HCT116 (cell line): ENCODE results near the gene FOXP1. TPM values are rescaled to one million over a fixed set of nuclear protein-coding genes. Genes with fewer than 3 reads are reported as not detected.

ENCODE experiments used
- ATAC-seq: fragments of 200-7000 bp; cut with Tn5 transposase; 2 replicates; pipeline ENCODE4 v1.9.1; 2020; ENCODE audit warnings: mild to moderate bottlenecking, moderate library complexity
- BruUV-seq: library from RNA; stranded (reverse); fragments of 400-500 nt; replicated peaks from 2 replicates; lab custom pipeline; 2021; lab: Mats Ljungman, UMichigan
- CTCF ChIA-PET: fragments of 300-600 bp; sonication (Branson Sonifier 250); formaldehyde crosslinking; loops from one replicate; lab custom pipeline; 2021; ENCODE audit warnings: antibody characterized with exemption; lab: Charles Lee
- POLR2A ChIA-PET: fragments of 300-600, 350-600 bp; sonication (Branson Sonifier 250); formaldehyde crosslinking; loops from one replicate; lab custom pipeline; 2021; ENCODE audit warnings: antibody characterized with exemption; lab: Charles Lee
- RAD21 ChIA-PET, 2 experiments: fragments of 300-600 bp; sonication (Branson Sonifier 250); formaldehyde crosslinking; loops; one replicate each; lab custom pipeline; 2023; ENCODE audit warnings: low total read pairs in 2 of 2; ENCODE audit not compliant: uncharacterized antibody in 2 of 2, unreplicated experiment in 2 of 2, low non-redundant PET in 1 of 2; lab: Charles Lee
- DNase-seq: peaks from one replicate; pipeline ENCODE4 v3.0.0-alpha.2; 2010; ENCODE audit warnings: low read depth, low spot score
- H2AFZ ChIP-seq: fragments of 200-600 bp; shearing (Covaris generic), sonication (generic); 2 replicates; pipeline ENCODE4 v1.6.1; 2017; ENCODE audit warnings: low read depth, mixed run types, mixed read lengths, antibody characterized with exemption, low read length; ENCODE audit not compliant: poor library complexity, severe bottlenecking
- H3K27ac ChIP-seq: 2 replicates; pipeline ENCODE4 v1.5.1; 2012; ENCODE audit warnings: low read depth, low read length
- H3K27me3 ChIP-seq: fragments of 200-600 bp; sonication (generic); 2 replicates; pipeline ENCODE4 v1.6.1; 2016; ENCODE audit warnings: mixed run types, low read length, mixed read lengths; ENCODE audit not compliant: insufficient read depth
- H3K36me3 ChIP-seq, 2 experiments: fragments of 200-500 bp in 1 of 2; fragments of 200-600 bp in 1 of 2; sonication (Bioruptor generic) in 1 of 2; sonication (generic) in 1 of 2; 2 replicates each; pipeline versions ENCODE4 v1.5.1 to v1.6.1; 2014 to 2016; ENCODE audit warnings: low read length in 2 of 2, inconsistent platforms in 1 of 2, mixed read lengths in 1 of 2, mixed run types in 1 of 2; ENCODE audit not compliant: insufficient read depth in 2 of 2, control insufficient read depth in 1 of 2
- H3K4me1 ChIP-seq, 2 experiments: fragments of 200-600 bp in 1 of 2; sonication (generic) in 1 of 2; 2 replicates each; pipeline versions ENCODE4 v1.5.1 to v1.6.1; 2012 to 2017; ENCODE audit warnings: low read length in 2 of 2, inconsistent platforms in 1 of 2, mild to moderate bottlenecking in 1 of 2, mixed read lengths in 1 of 2, mixed run types in 1 of 2, moderate library complexity in 1 of 2; ENCODE audit not compliant: insufficient read depth in 2 of 2, control insufficient read depth in 1 of 2
- H3K4me2 ChIP-seq: fragments of 200-600 bp; sonication (generic); 2 replicates; pipeline ENCODE4 v1.6.1; 2017; ENCODE audit warnings: mixed run types, low read length, mixed read lengths
- H3K4me3 ChIP-seq, 2 experiments: fragments of 200-600 bp in 1 of 2; sonication (generic) in 1 of 2; replicated peaks in 1 of 2; 2 replicates each; pipeline ENCODE4 v1.5.1; 2011 to 2016; ENCODE audit warnings: low read length in 2 of 2, control low read depth in 1 of 2, low read depth in 1 of 2, mild to moderate bottlenecking in 1 of 2, mixed read lengths in 1 of 2, mixed run types in 1 of 2
- H3K79me2 ChIP-seq: fragments of 200-600 bp; sonication (generic); 2 replicates; pipeline ENCODE4 v1.6.1; 2017; ENCODE audit warnings: mild to moderate bottlenecking, mixed run types, low read length, moderate library complexity, mixed read lengths; ENCODE audit not compliant: insufficient read depth
- H3K9ac ChIP-seq: fragments of 200-600 bp; sonication (generic); 2 replicates; pipeline ENCODE4 v1.6.1; 2016; ENCODE audit warnings: low read length, mixed read lengths
- H3K9me2 ChIP-seq: fragments of 200-600 bp; sonication (generic), shearing (Covaris generic); 2 replicates; pipeline ENCODE4 v1.6.1; 2017; ENCODE audit warnings: mixed run types, mild to moderate bottlenecking, moderate library complexity; ENCODE audit not compliant: insufficient read depth
- H3K9me3 ChIP-seq, 2 experiments: fragments of 200-500 bp in 1 of 2; fragments of 200-600 bp in 1 of 2; sonication (Bioruptor generic) in 1 of 2; sonication (generic) in 1 of 2; 2 replicates each; pipeline ENCODE4 v1.6.1; 2014 to 2017; ENCODE audit warnings: low read length in 2 of 2, mixed read lengths in 2 of 2, inconsistent platforms in 1 of 2, low read depth in 1 of 2, mild to moderate bottlenecking in 1 of 2, mixed run types in 1 of 2, moderate library complexity in 1 of 2; ENCODE audit not compliant: control insufficient read depth in 1 of 2, insufficient read depth in 1 of 2
- H4K20me1 ChIP-seq: fragments of 200-600 bp; sonication (generic), shearing (Covaris generic); 2 replicates; pipeline ENCODE4 v1.6.1; 2017; ENCODE audit warnings: mixed run types, mild to moderate bottlenecking, moderate library complexity; ENCODE audit not compliant: insufficient read depth
- CEBPB ChIP-seq: IDR thresholded peaks from 2 replicates; pipeline ENCODE4 v1.6.1; 2012; ENCODE audit warnings: low read depth
- EGR1 ChIP-seq: IDR thresholded peaks from 2 replicates; pipeline ENCODE4 v1.6.1; 2012; ENCODE audit warnings: low read depth
- ELF1 ChIP-seq: IDR thresholded peaks from 2 replicates; pipeline ENCODE4 v1.6.1; 2012; ENCODE audit warnings: low read depth, borderline replicate concordance
- EZH2 ChIP-seq: fragments of 200-600 bp; sonication (generic); IDR thresholded peaks from 2 replicates; pipeline ENCODE4 v1.6.1; 2017; ENCODE audit warnings: antibody characterized with exemption, mixed run types
- EZH2phosphoT487 ChIP-seq: fragments of 200-600 bp; IDR thresholded peaks from 2 replicates; pipeline ENCODE4 v1.6.1; 2018; ENCODE audit warnings: antibody characterized with exemption, borderline replicate concordance
- JUND ChIP-seq: IDR thresholded peaks from 2 replicates; pipeline ENCODE4 v1.6.1; 2012
- POLR2A ChIP-seq: IDR thresholded peaks from 2 replicates; pipeline ENCODE4 v1.7.0; 2011; ENCODE audit warnings: borderline replicate concordance; ENCODE audit not compliant: insufficient read depth, insufficient read length; ENCODE audit errors: extremely low read depth
- POLR2AphosphoS5 ChIP-seq: IDR thresholded peaks from 2 replicates; pipeline ENCODE4 v1.6.1; 2011; ENCODE audit warnings: mild to moderate bottlenecking, low read depth, low read length, moderate library complexity
- SIN3A ChIP-seq: IDR thresholded peaks from 2 replicates; pipeline ENCODE4 v1.6.1; 2012; ENCODE audit warnings: low read depth
- SP1 ChIP-seq: IDR thresholded peaks from 2 replicates; pipeline ENCODE4 v1.6.1; 2012; ENCODE audit warnings: low read depth
- SRF ChIP-seq: IDR thresholded peaks from 2 replicates; pipeline ENCODE4 v1.6.1; 2012; ENCODE audit warnings: low read depth
- YY1 ChIP-seq: IDR thresholded peaks from 2 replicates; pipeline ENCODE4 v1.6.1; 2011; ENCODE audit warnings: low read length, low read depth, moderate library complexity, mild to moderate bottlenecking; ENCODE audit not compliant: insufficient replicate concordance; ENCODE audit errors: extremely low read depth
- ZFX ChIP-seq: fragments of 450-650 bp; IDR thresholded peaks from 2 replicates; pipeline ENCODE4 v1.6.1; 2017
- ZNF274 ChIP-seq: fragments of 200-500 bp; sonication (Bioruptor generic); IDR thresholded peaks from 2 replicates; pipeline ENCODE4 v1.6.1; 2014; ENCODE audit warnings: mild to moderate bottlenecking, low read depth, low read length, inconsistent platforms
- intact Hi-C: fragments of 100-400 bp; cut with micrococcal nuclease; formaldehyde crosslinking; loops from 2 replicates; pipeline ENCODE4 v1.10.0; 2022
- total RNA-seq: library from RNA; stranded (reverse); gene quantifications from one replicate; pipeline ENCODE4 v1.2.1, GENCODE V29; 2021; ENCODE audit not compliant: unreplicated experiment
- TF ChIP-seq, protein P1 (sequence below): IDR thresholded peaks from 2 replicates; pipeline ENCODE4 v1.6.1; 2012; ENCODE audit warnings: low read depth
- TF ChIP-seq, protein P2 (sequence below), 3 experiments: fragments of 200-600 bp in 1 of 3; sonication (generic) in 1 of 3; IDR thresholded peaks in 2 of 3; conservative IDR thresholded peaks in 1 of 3; 2 replicates each; pipeline ENCODE4 v1.5.1; 2012 to 2017; ENCODE audit warnings: low read depth in 2 of 3, low read length in 2 of 3, antibody characterized with exemption in 1 of 3, borderline replicate concordance in 1 of 3, control low read depth in 1 of 3, mild to moderate bottlenecking in 1 of 3, mixed read lengths in 1 of 3, mixed run types in 1 of 3, moderate library complexity in 1 of 3; ENCODE audit not compliant: insufficient read depth in 1 of 3

Gene FOXP1
- total RNA-seq, 1 experiment from 2014 or later: 11.4 TPM

DNA sequence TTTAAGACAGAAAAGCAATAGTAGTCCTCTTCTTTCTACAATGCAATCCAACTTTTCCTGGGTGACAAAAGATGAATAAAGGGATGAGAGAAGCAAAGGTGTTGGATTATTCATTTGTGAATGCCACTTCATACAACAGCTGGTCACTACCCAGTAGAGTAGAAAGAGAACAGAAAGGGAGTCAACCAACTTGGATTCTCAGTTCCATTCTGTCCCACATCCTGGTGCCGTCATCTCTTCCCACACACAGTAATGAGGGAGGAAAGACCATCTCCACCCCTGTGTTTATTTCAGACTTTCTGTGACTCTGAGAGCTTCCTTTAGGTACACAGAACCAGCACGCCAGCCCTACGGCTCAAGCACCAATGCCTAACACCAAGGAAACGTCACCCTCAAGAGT lies 71.0 kb downstream of the FOXP1 start:
- POLR2A ChIA-PET: no interaction called here
- Histone ChIP-seq H3K27me3 (no peaks in the 10 kb centered on the region), H3K4me2 (no peak overlapping the region), H3K79me2 (no peaks in the 10 kb centered on the region), H4K20me1 (no peaks in the 10 kb centered on the region), H3K27ac (no peak overlapping the region), H3K9ac (no peak overlapping the region), H3K4me3 (no peak overlapping the region), H3K36me3 (no peaks in the 10 kb centered on the region), H3K9me3 (no peaks in the 10 kb centered on the region), H2AFZ (no peak overlapping the region), H3K9me2 (no peaks in the 10 kb centered on the region), H3K4me1 (peaks cover 0 to 5% of the 10 kb centered on the region in 2 experiments; a peak in 1 of 4 replicates)
- DNase-seq (no peak), ATAC-seq (no peak)
- no TSS peak for BruUV-seq
- RAD21 ChIA-PET: no interaction called here
- TF ChIP-seq POLR2AphosphoS5 (no peak), ZNF274 (no peak), JUND (no peak), SP1 (no peak), YY1 (no peak), POLR2A (no peak), ELF1 (no peak), SIN3A (no peak), EGR1 (no peak), ZFX (no peak), SRF (no peak), EZH2 (no peak), CEBPB (no peak), EZH2phosphoT487 (no peak)
- TF ChIP-seq, protein P1, sequence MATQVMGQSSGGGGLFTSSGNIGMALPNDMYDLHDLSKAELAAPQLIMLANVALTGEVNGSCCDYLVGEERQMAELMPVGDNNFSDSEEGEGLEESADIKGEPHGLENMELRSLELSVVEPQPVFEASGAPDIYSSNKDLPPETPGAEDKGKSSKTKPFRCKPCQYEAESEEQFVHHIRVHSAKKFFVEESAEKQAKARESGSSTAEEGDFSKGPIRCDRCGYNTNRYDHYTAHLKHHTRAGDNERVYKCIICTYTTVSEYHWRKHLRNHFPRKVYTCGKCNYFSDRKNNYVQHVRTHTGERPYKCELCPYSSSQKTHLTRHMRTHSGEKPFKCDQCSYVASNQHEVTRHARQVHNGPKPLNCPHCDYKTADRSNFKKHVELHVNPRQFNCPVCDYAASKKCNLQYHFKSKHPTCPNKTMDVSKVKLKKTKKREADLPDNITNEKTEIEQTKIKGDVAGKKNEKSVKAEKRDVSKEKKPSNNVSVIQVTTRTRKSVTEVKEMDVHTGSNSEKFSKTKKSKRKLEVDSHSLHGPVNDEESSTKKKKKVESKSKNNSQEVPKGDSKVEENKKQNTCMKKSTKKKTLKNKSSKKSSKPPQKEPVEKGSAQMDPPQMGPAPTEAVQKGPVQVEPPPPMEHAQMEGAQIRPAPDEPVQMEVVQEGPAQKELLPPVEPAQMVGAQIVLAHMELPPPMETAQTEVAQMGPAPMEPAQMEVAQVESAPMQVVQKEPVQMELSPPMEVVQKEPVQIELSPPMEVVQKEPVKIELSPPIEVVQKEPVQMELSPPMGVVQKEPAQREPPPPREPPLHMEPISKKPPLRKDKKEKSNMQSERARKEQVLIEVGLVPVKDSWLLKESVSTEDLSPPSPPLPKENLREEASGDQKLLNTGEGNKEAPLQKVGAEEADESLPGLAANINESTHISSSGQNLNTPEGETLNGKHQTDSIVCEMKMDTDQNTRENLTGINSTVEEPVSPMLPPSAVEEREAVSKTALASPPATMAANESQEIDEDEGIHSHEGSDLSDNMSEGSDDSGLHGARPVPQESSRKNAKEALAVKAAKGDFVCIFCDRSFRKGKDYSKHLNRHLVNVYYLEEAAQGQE: no peak
- TF ChIP-seq, protein P2, sequence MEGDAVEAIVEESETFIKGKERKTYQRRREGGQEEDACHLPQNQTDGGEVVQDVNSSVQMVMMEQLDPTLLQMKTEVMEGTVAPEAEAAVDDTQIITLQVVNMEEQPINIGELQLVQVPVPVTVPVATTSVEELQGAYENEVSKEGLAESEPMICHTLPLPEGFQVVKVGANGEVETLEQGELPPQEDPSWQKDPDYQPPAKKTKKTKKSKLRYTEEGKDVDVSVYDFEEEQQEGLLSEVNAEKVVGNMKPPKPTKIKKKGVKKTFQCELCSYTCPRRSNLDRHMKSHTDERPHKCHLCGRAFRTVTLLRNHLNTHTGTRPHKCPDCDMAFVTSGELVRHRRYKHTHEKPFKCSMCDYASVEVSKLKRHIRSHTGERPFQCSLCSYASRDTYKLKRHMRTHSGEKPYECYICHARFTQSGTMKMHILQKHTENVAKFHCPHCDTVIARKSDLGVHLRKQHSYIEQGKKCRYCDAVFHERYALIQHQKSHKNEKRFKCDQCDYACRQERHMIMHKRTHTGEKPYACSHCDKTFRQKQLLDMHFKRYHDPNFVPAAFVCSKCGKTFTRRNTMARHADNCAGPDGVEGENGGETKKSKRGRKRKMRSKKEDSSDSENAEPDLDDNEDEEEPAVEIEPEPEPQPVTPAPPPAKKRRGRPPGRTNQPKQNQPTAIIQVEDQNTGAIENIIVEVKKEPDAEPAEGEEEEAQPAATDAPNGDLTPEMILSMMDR (IDR thresholded peaks at IDR 0.05 in 2 of 3, conservative IDR thresholded peaks at IDR 0.05 in 1 of 3; ENCODE audit: borderline replicate concordance in 1 of 3, insufficient read depth in 1 of 3, low read depth in 2 of 3, low read length in 2 of 3): no peak
- CTCF ChIA-PET: no interaction called here
- intact Hi-C loops: no loop called here
